SH-SY5Y (cell line): ENCODE measurements around the gene RPS28.

Source experiments
- GATA2 ChIP-seq: IDR thresholded peaks from 2 replicates; pipeline ENCODE4 v1.6.1; 2011; ENCODE audit warnings: mild to moderate bottlenecking, low read depth, low read length
- GATA3 ChIP-seq: IDR thresholded peaks from 2 replicates; pipeline ENCODE4 v1.6.1; 2011; ENCODE audit warnings: low read depth, mild to moderate bottlenecking, low read length, moderate library complexity

GRCh38 chr19:8308891-8309291 lies 12.4 kb upstream of the RPS28 start:
- TF ChIP-seq GATA2 (no peak), GATA3 (no peak)
